OCI-LY3 (cell line): ENCODE results near the gene GRAP2.

Experiments used
- CTCF ChIP-seq: fragments of 200-600, 300-600 bp; sonication (generic); IDR thresholded peaks from 2 replicates; pipeline ENCODE4 v1.5.1; 2014; ENCODE audit warnings: antibody characterized with exemption, low read length, low read depth
- EZH2phosphoT487 ChIP-seq: fragments of 200-600 bp; shearing (Covaris generic); IDR thresholded peaks from 2 replicates; pipeline ENCODE4 v1.6.1; 2018; ENCODE audit warnings: antibody characterized with exemption, mixed run types, low read depth

- TF ChIP-seq CTCF (no peak), EZH2phosphoT487 (no peak)
Measured at GRCh38 chr22:39925909-39926679, 25.2 kb downstream of the GRAP2 start.
